Neural progenitor cell (in vitro differentiated cells): Measurements from ENCODE around the gene ZCWPW1. TPM values are rescaled to one million over a fixed set of nuclear protein-coding genes. Genes with fewer than 3 reads are reported as not detected.
"Not testable (repeated sequence)": the region's sequence is repeated elsewhere in the genome, so short reads cannot be mapped to it uniquely, and the experiment has no call there.

Experiments
- DNase-seq: peaks from one replicate; pipeline ENCODE4 v3.0.0-alpha.2; 2016; ENCODE audit warnings: low spot score
- H2AFZ ChIP-seq: fragments of 200-600 bp; sonication (generic); replicated peaks from 2 replicates; pipeline ENCODE4 v1.6.1; 2016; ENCODE audit warnings: antibody characterized with exemption
- H3F3A ChIP-seq: fragments of 200-600 bp; sonication (generic); 2 replicates; pipeline ENCODE4 v1.6.1; 2016; ENCODE audit warnings: antibody characterized with exemption, low read depth
- H3K27ac ChIP-seq: fragments of 200-600 bp; sonication (generic); 2 replicates; pipeline ENCODE4 v1.5.1; 2016; ENCODE audit warnings: mild to moderate bottlenecking
- H3K27me3 ChIP-seq: fragments of 200-600 bp; sonication (generic); 2 replicates; pipeline ENCODE4 v1.6.1; 2016; ENCODE audit warnings: mild to moderate bottlenecking, moderate library complexity
- H3K36me3 ChIP-seq: fragments of 200-600 bp; sonication (generic); 2 replicates; pipeline ENCODE4 v1.5.1; 2016
- H3K4me1 ChIP-seq: fragments of 200-600 bp; sonication (generic); 2 replicates; pipeline ENCODE4 v1.6.1; 2016; ENCODE audit warnings: mixed run types
- H3K4me2 ChIP-seq: fragments of 200-600 bp; sonication (generic); 2 replicates; pipeline ENCODE4 v1.6.1; 2016
- H3K4me3 ChIP-seq: fragments of 200-600 bp; sonication (generic); 2 replicates; pipeline ENCODE4 v1.5.1; 2016
- H3K79me2 ChIP-seq: fragments of 200-600 bp; sonication (generic); 2 replicates; pipeline ENCODE4 v1.6.1; 2016; ENCODE audit warnings: low read depth
- H3K9ac ChIP-seq: fragments of 200-600 bp; sonication (generic); 2 replicates; pipeline ENCODE4 v1.6.1; 2016
- H3K9me3 ChIP-seq: fragments of 200-600 bp; sonication (generic); 2 replicates; pipeline ENCODE4 v1.5.1; 2016; ENCODE audit warnings: low read depth
- H4K20me1 ChIP-seq: fragments of 200-600 bp; sonication (generic); 2 replicates; pipeline ENCODE4 v1.6.1; 2016; ENCODE audit warnings: low read depth
- H3K27ac Mint-ChIP-seq: 3 replicates; pipeline ENCODE4 v1.8.0; 2021; ENCODE audit warnings: mixed read lengths
- H3K27me3 Mint-ChIP-seq: 2 replicates; pipeline ENCODE4 v1.8.0; 2022; ENCODE audit warnings: low read depth, mild to moderate bottlenecking, inconsistent platforms, moderate library complexity, mixed read lengths; ENCODE audit not compliant: insufficient read depth
- H3K36me3 Mint-ChIP-seq: 3 replicates; pipeline ENCODE4 v1.8.0; 2021; ENCODE audit warnings: mixed read lengths
- H3K4me1 Mint-ChIP-seq: 3 replicates; pipeline ENCODE4 v1.8.0; 2021; ENCODE audit warnings: mixed read lengths
- H3K4me3 Mint-ChIP-seq: 3 replicates; pipeline ENCODE4 v1.8.0; 2021; ENCODE audit warnings: mild to moderate bottlenecking, moderate library complexity, mixed read lengths
- H3K9me3 Mint-ChIP-seq: 3 replicates; pipeline ENCODE4 v1.8.0; 2020; ENCODE audit warnings: mixed read lengths
- EZH2 ChIP-seq: fragments of 200-600 bp; sonication (generic); IDR thresholded peaks from 2 replicates; pipeline ENCODE4 v1.6.1; 2017; ENCODE audit warnings: antibody characterized with exemption, mild to moderate bottlenecking, moderate library complexity
- EZH2phosphoT487 ChIP-seq: fragments of 200-600 bp; sonication (generic); IDR thresholded peaks from 2 replicates; pipeline ENCODE4 v1.6.1; 2017; ENCODE audit warnings: antibody characterized with exemption
- total RNA-seq: library from RNA; depleted of rRNA; stranded (reverse); fragments of >200 nt; gene quantifications from 2 replicates; pipeline ENCODE4 v1.2.3, GENCODE V29; 2015; ENCODE audit warnings: low replicate concordance
- TF ChIP-seq, protein P1 (sequence below): fragments of 200-600 bp; sonication (generic); IDR thresholded peaks from 2 replicates; pipeline ENCODE4 v1.5.1; 2017; ENCODE audit warnings: antibody characterized with exemption, mild to moderate bottlenecking

Gene ZCWPW1
- total RNA-seq, 1 donor from 2014 or later: 1.4 TPM

DNA sequence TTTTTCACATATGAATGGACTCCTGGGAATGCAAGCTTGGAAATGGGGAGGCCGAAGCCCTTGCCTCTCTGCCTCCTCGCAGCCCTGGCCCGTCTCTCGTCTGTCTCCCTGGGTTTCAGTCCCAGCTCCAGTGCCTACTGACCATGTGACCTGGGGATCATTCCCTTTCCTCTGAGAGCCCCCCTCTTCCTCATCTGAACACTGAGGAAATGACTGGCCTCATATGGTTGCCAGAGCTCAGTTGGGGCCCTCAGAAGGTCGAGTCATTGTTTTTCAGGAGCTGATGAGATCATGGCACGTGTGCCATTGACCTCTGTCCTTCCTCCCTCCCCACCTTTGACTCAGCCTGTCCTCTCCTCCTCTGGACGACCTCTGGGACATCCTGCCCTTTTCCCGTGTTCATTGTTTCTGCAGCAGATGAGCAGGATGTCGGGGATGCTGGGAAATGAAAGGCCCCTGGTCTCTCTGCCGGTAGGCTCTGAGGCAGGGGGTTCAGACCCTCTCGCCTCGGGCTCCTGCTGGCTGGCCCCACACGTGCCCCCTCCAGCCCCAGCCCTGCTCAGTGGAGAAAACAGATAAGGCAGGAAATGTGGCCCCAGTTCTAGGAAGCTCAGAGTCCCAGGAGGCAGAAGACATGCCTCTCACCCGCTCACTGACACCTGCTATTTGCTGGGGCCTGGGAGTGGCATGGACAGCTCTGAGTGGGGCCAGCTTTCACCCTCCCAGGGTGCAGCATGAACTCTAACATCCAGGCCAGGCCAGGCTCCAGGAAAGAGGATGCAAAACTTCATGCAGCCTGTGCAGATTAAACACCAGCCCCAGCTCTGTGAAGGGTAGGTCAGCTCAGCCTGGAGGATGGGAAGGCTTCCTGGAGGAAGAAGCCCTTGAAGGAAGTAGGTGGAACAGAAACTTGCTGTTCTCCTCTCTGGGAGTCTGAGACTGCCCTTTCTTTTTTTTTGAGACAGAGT is 16.1 kb upstream of the ZCWPW1 start:
- Mint-ChIP-seq H3K36me3 (peaks cover 2% of the 10 kb centered on the region), H3K27me3 (peaks cover 2% of the 10 kb centered on the region)
- H2AFZ ChIP-seq: no peak overlapping the region

DNA sequence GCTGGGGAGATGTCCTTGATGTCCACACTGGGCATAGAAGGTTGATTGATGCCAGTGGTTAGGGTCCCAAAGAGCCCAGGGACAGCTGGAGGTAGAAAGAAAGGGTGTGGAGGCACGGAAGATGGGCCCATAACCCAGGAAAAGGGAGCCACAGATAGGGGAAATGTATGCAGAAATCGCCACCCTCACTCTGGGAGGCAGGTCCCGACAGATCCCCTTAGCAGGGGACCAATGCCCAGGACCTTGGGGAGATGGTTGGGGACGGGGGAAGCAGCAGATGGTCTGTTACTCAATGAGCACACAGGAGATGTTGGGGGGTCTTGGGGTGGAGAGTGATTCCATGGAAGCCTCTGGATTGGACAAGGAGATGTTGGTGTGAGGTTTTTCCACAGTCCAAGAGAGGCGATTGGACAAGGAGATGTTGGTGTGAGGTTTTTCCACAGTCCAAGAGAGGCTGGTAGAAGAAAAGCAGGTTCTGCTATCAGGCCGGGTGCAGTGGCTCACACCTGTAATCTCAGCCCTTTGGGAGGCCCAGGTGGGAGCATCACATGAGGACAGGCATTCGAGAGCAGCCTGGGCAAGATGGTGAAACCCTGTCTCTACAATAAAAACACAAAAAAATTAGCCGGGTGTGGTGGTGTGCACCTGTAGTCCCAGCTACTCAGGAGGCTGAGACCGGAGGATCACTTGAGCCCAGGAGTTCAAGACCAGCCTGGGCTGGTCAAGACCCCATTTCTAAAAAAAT is 14.8 kb upstream of the ZCWPW1 start:
- Histone ChIP-seq H3K4me3 (no peak overlapping the region), H3K4me2 (no peak overlapping the region), H3K79me2 (no peaks in the 10 kb centered on the region), H3K36me3 (no peaks in the 10 kb centered on the region), H2AFZ (no peak overlapping the region), H3K27ac (no peak overlapping the region), H3K9ac (no peak overlapping the region), H3F3A (peaks cover under 1% of the 10 kb centered on the region), H4K20me1 (no peaks in the 10 kb centered on the region), H3K27me3 (no peaks in the 10 kb centered on the region), H3K4me1 (no peaks in the 10 kb centered on the region), H3K9me3 (no peaks in the 10 kb centered on the region)
- Mint-ChIP-seq H3K4me3 (peak overlapping the region; percentile 13), H3K27me3 (peaks cover 2% of the 10 kb centered on the region), H3K9me3 (no peaks in the 10 kb centered on the region), H3K27ac (peak overlapping the region; percentile 90), H3K4me1 (peaks cover 26% of the 10 kb centered on the region), H3K36me3 (peaks cover 2% of the 10 kb centered on the region)
- DNase-seq: no peak
- TF ChIP-seq EZH2phosphoT487: no peak
- TF ChIP-seq, protein P1, sequence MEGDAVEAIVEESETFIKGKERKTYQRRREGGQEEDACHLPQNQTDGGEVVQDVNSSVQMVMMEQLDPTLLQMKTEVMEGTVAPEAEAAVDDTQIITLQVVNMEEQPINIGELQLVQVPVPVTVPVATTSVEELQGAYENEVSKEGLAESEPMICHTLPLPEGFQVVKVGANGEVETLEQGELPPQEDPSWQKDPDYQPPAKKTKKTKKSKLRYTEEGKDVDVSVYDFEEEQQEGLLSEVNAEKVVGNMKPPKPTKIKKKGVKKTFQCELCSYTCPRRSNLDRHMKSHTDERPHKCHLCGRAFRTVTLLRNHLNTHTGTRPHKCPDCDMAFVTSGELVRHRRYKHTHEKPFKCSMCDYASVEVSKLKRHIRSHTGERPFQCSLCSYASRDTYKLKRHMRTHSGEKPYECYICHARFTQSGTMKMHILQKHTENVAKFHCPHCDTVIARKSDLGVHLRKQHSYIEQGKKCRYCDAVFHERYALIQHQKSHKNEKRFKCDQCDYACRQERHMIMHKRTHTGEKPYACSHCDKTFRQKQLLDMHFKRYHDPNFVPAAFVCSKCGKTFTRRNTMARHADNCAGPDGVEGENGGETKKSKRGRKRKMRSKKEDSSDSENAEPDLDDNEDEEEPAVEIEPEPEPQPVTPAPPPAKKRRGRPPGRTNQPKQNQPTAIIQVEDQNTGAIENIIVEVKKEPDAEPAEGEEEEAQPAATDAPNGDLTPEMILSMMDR: no peak
- no peak for TF ChIP-seq EZH2

More for the DNA sequence above, 16.1 kb upstream of the ZCWPW1 start:
- H3K79me2 ChIP-seq: no peaks in the 10 kb centered on the region
- H3K27ac Mint-ChIP-seq: peak overlapping the region; percentile 85
- H3K36me3 ChIP-seq: no peaks in the 10 kb centered on the region
- DNase-seq: no peak
- H3K4me2 ChIP-seq: no peak overlapping the region
- peaks cover 28% of the 10 kb centered on the region for H3K4me1 Mint-ChIP-seq
- no peaks in the 10 kb centered on the region for H3K27me3 ChIP-seq
- H3K4me1 ChIP-seq: no peaks in the 10 kb centered on the region
- H4K20me1 ChIP-seq: no peaks in the 10 kb centered on the region
- H3F3A ChIP-seq: no peaks in the 10 kb centered on the region
- H3K9me3 ChIP-seq: no peaks in the 10 kb centered on the region
- H3K9me3 Mint-ChIP-seq: no peaks in the 10 kb centered on the region
- H3K4me3 Mint-ChIP-seq: no peak overlapping the region
- no peak overlapping the region for H3K4me3 ChIP-seq
- no peak overlapping the region for H3K9ac ChIP-seq
- no peak for TF ChIP-seq EZH2
- TF ChIP-seq, protein P1: no peak
- TF ChIP-seq EZH2phosphoT487: no peak
- no peak overlapping the region for H3K27ac ChIP-seq

DNA sequence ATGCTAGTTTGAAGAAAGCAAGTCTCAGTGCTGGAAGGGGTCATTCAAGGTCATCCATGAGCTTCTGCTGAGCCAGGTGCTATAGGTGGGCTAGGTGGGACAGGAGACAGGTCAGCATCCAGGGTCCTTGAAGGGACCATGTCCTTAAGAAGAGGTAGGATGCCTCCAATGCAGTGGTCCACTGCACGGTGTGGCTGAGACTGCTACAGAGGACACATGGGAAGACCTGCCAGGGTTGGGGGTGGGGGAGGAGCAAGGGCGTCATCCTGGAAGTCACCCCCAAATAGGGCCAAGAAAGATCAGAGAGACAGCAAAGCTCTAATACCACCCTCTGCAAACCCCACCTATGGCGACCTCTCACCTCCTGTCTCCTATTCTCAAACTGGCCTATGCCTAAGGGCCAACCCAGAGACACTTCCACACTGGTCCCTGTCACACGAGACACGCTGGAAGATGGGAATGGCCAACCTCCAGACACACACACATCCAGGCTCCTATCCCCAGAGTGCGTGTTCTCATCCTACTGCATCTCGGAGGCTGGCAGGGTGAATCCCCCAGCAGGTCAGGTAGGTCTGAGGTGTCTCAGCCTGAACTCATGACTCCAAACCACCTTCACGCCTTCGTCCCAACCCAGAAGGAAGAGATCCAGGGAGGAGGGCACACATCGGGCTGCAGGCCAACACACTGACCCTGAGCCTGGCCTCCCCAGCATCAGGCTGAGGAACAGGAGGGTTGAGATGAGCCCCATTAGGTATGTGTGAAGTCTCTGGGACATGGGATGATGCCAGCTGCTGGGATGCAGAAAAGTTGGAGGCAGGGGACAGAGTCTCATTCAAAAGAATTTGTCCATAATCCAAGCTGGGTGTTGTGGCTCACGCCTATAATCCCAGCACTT is 13.4 kb upstream of the ZCWPW1 start:
- TF ChIP-seq EZH2phosphoT487 (no peak), EZH2 (no peak)
- TF ChIP-seq, protein P1: no peak
- H3K79me2 ChIP-seq: no peaks in the 10 kb centered on the region
- H3K9me3 ChIP-seq: no peaks in the 10 kb centered on the region
- no peak overlapping the region for H3K9ac ChIP-seq
- H3K4me2 ChIP-seq: no peak overlapping the region
- Mint-ChIP-seq H3K27ac (peak overlapping the region; percentile 91), H3K4me3 (no peak overlapping the region), H3K27me3 (peaks cover 2% of the 10 kb centered on the region), H3K36me3 (peaks cover 2% of the 10 kb centered on the region), H3K4me1 (peaks cover 26% of the 10 kb centered on the region), H3K9me3 (no peaks in the 10 kb centered on the region)
- no peaks in the 10 kb centered on the region for H3K27me3 ChIP-seq
- H4K20me1 ChIP-seq: no peaks in the 10 kb centered on the region
- DNase-seq: no peak
- no peak overlapping the region for H3K27ac ChIP-seq
- no peaks in the 10 kb centered on the region for H3K4me1 ChIP-seq
- peaks cover 14% of the 10 kb centered on the region for H3F3A ChIP-seq
- no peak overlapping the region for H3K4me3 ChIP-seq
- no peak overlapping the region for H2AFZ ChIP-seq
- H3K36me3 ChIP-seq: no peaks in the 10 kb centered on the region

DNA sequence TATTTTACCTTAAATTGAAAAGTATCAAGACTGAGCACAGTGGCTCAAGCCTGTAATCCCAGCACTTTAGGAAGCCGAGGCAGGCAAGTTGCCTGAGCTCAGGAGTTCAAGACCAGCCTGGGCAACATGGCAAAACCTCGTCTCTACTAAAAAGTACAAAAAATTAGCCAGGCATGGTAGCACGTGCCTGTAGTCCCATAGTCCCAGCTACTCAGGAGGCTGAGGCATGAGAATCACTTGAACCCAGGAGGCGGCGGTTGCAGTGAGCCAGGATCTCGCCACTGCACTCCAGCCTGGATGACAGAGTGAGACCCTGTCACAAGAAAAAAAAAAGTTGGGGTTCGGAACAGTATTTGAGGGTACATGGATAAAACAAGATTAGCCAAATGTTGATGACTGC is 10.7 kb upstream of the ZCWPW1 start:
- H3K27me3 ChIP-seq, DNase-seq, H3K4me3 Mint-ChIP-seq, H3K4me3 ChIP-seq, H3K9me3 Mint-ChIP-seq, H3K27ac ChIP-seq, H3K27ac Mint-ChIP-seq, H3K36me3 Mint-ChIP-seq, H3K4me2 ChIP-seq, H3K27me3 Mint-ChIP-seq, H3K9ac ChIP-seq, H2AFZ ChIP-seq, H3K36me3 ChIP-seq, H3K9me3 ChIP-seq: not testable (repeated sequence)
- H3K4me1 Mint-ChIP-seq: peaks cover 23% of the 10 kb centered on the region
- H3K79me2 ChIP-seq: peaks cover 16% of the 10 kb centered on the region
- peaks cover 16% of the 10 kb centered on the region for H4K20me1 ChIP-seq
- peaks cover 30% of the 10 kb centered on the region for H3F3A ChIP-seq
- H3K4me1 ChIP-seq: peaks cover 11% of the 10 kb centered on the region

DNA sequence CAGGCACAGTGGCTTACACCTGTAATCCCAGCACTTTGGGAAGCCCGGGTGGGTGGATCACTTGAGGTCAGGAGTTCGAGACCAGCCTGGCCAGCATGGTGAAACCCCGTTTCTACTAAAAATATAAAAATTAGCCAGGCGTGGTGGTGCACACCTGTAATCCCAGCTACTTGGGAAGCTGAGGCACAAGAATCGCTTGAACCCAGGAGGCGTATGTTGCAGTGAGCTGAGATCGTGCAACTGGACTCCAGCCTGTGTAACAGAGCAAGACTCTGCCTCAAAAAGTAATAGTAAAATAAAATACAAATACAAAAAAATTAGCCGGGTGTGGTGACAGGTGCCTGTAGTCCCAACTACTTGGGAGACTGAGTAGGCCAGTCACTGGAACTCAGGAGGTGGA is 10.2 kb upstream of the ZCWPW1 start:
- Histone ChIP-seq H3K4me1 (peaks cover 11% of the 10 kb centered on the region), H3K79me2 (peaks cover 21% of the 10 kb centered on the region), H4K20me1 (peaks cover 21% of the 10 kb centered on the region), H3F3A (peaks cover 35% of the 10 kb centered on the region)
- Mint-ChIP-seq H3K36me3 (peaks cover 13% of the 10 kb centered on the region), H3K4me1 (peaks cover 23% of the 10 kb centered on the region)
- H3K27me3 ChIP-seq, H3K4me3 ChIP-seq, H3K9me3 ChIP-seq, H3K4me2 ChIP-seq, DNase-seq, H3K4me3 Mint-ChIP-seq, H3K27ac Mint-ChIP-seq, H3K9me3 Mint-ChIP-seq, H3K9ac ChIP-seq, H3K27me3 Mint-ChIP-seq, H3K36me3 ChIP-seq, H2AFZ ChIP-seq, H3K27ac ChIP-seq: not testable (repeated sequence)
